Right ventricle myocardium inferior (tissue), 1 donor: Measurements from ENCODE around the gene TBL1X. TPM values are rescaled to one million over a fixed set of nuclear protein-coding genes. Genes with fewer than 3 reads are reported as not detected.

Source experiments
- ATAC-seq: fragments of 200-7000 bp; cut with Tn5 transposase; one replicate; pipeline ENCODE4 v1.9.1; 2020; ENCODE audit warnings: mild to moderate bottlenecking, moderate library complexity
- DNase-seq: peaks from one replicate; pipeline ENCODE4 v3.0.0; 2021; ENCODE audit errors: missing footprints
- intact Hi-C: fragments of 100-400 bp; cut with DNase I; formaldehyde crosslinking; loops from one replicate; pipeline ENCODE4 v1.11.0; 2022
- total RNA-seq: library from RNA; stranded (reverse); fragmentation: NEBNext Ultra II Directional; extraction: Animal tissue kit (Norgen Biotek cat#: 25700); gene quantifications from one replicate; pipeline ENCODE4 v1.2.1, GENCODE V29; 2021
- donor health status: DM: no; HTN: yes; CAD: no; lungs with severe emphysema.

Gene TBL1X
- total RNA-seq, 1 donor from 2014 or later, result 10.6 TPM

GRCh38 chrX:9558615-9559014, 93.8 kb downstream of the TBL1X start:
- intact Hi-C loops, result no loop called here
- ATAC-seq (no peak), DNase-seq (no peak)

GRCh38 chrX:9560219-9560618, 95.4 kb downstream of the TBL1X start:
- intact Hi-C loops, result no loop called here
- DNase-seq (no peak), ATAC-seq (no peak)

GRCh38 chrX:9561199-9561598, 96.3 kb downstream of the TBL1X start:
- intact Hi-C loops, result no loop called here
- DNase-seq (no peak), ATAC-seq (no peak)

GRCh38 chrX:9562851-9563250, 98.0 kb downstream of the TBL1X start:
- no peak for DNase-seq
- intact Hi-C loops, result no loop called here
- ATAC-seq, result peak; percentile 72

- intact Hi-C loops, result no loop called here
- DNase-seq, result peak; percentile 72
- ATAC-seq, result peak; percentile 72
Observed at GRCh38 chrX:9566150-9566621, 101.3 kb downstream of the TBL1X start.

- no peak for DNase-seq
- no peak for ATAC-seq
- intact Hi-C loops, result no loop called here
Observed at GRCh38 chrX:9569876-9570301, 105.0 kb downstream of the TBL1X start.

GRCh38 chrX:9573282-9574106, 108.6 kb downstream of the TBL1X start:
- intact Hi-C loops, result no loop called here
- DNase-seq (no peak), ATAC-seq (no peak)

- ATAC-seq (no peak), DNase-seq (no peak)
- intact Hi-C loops, result no loop called here
Observed at GRCh38 chrX:9576059-9576458, 111.2 kb downstream of the TBL1X start.

GRCh38 chrX:9577555-9577954, 112.7 kb downstream of the TBL1X start:
- ATAC-seq (peak; percentile 42), DNase-seq (no peak)
- intact Hi-C loops, result no loop called here

GRCh38 chrX:9578083-9578779, 113.4 kb downstream of the TBL1X start:
- intact Hi-C loops, result no loop called here
- ATAC-seq, result no peak
- DNase-seq, result no peak

- no peak for ATAC-seq
- no peak for DNase-seq
- intact Hi-C loops, result no loop called here
Observed at GRCh38 chrX:9581771-9582385, 117.0 kb downstream of the TBL1X start.

- intact Hi-C loops, result no loop called here
- ATAC-seq, result no peak
- DNase-seq, result no peak
Observed at GRCh38 chrX:9582956-9583355, 118.1 kb downstream of the TBL1X start.

GRCh38 chrX:9586992-9587392, 122.1 kb downstream of the TBL1X start:
- ATAC-seq (peak; percentile 62), DNase-seq (no peak)
- intact Hi-C loops, result no loop called here

- no peak for ATAC-seq
- intact Hi-C loops, result no loop called here
- no peak for DNase-seq
Observed at GRCh38 chrX:9587642-9588041, 122.8 kb downstream of the TBL1X start.

GRCh38 chrX:9591496-9591895, 126.6 kb downstream of the TBL1X start:
- intact Hi-C loops, result no loop called here
- ATAC-seq (no peak), DNase-seq (no peak)

- intact Hi-C loops, result no loop called here
- ATAC-seq (no peak), DNase-seq (no peak)
Observed at GRCh38 chrX:9593756-9594155, 128.9 kb downstream of the TBL1X start.

GRCh38 chrX:9595174-9595573, 130.3 kb downstream of the TBL1X start:
- DNase-seq (no peak), ATAC-seq (no peak)
- intact Hi-C loops, result no loop called here

- ATAC-seq, result no peak
- intact Hi-C loops, result no loop called here
- no peak for DNase-seq
Observed at GRCh38 chrX:9596837-9597236, 132.0 kb downstream of the TBL1X start.

GRCh38 chrX:9597361-9598035, 132.6 kb downstream of the TBL1X start:
- intact Hi-C loops, result no loop called here
- no peak for DNase-seq
- no peak for ATAC-seq
